ENCODE data around the gene TMEM200C. TPM values are rescaled to one million over a fixed set of nuclear protein-coding genes. Genes with fewer than 3 reads are reported as not detected.

TMEM200C gene
- total and polyA plus RNA-seq, 2 donors (not counting 1 experiment from before 2014, with no cell fraction given): not detected

GRCh38 chr18:5857180-5857579, 38.1 kb downstream of the TMEM200C start:
- Mint-ChIP-seq H3K4me3 (no peak overlapping the region), H3K4me1 (no peaks in the 10 kb centered on the region), H3K27ac (no peak overlapping the region), H3K9me3 (ENCODE audit: insufficient read depth) (no peaks in the 10 kb centered on the region), H3K27me3 (peaks cover 11% of the 10 kb centered on the region)
- Histone ChIP-seq H4K20me1 (ENCODE audit: control insufficient read depth, insufficient read depth, low read length, poor library complexity, severe bottlenecking) (no peaks in the 10 kb centered on the region), H3K27ac (ENCODE audit: low read length in 2 of 2) (no peak overlapping the region), H3K4me1 (ENCODE audit: control insufficient read depth in 2 of 2, insufficient read depth in 2 of 2, low read length in 2 of 2) (no peaks in the 10 kb centered on the region), H2AFZ (ENCODE audit: insufficient read depth, low read depth, low read length, poor library complexity, severe bottlenecking) (no peak overlapping the region), H3K4me3 (ENCODE audit: control extremely low read depth in 1 of 5, extremely low read depth in 1 of 5, insufficient read depth in 1 of 5, low read depth in 2 of 5, low read length in 4 of 5) (no peak overlapping the region), H3K79me2 (ENCODE audit: control insufficient read depth, insufficient read depth, low read length) (no peaks in the 10 kb centered on the region), H3K9me3 (ENCODE audit: control extremely low read depth in 1 of 3, control insufficient read depth in 2 of 3, insufficient read depth in 1 of 3, low read length in 2 of 3) (peaks cover 0 to 5% (median 0%) of the 10 kb centered on the region in 3 donors), H3K36me3 (replicated peaks in 1 of 2; ENCODE audit: control extremely low read depth in 1 of 2, control insufficient read depth in 1 of 2, extremely low read depth in 1 of 2, insufficient read depth in 2 of 2, low read length in 1 of 2) (no peaks in the 10 kb centered on the region), H3K4me2 (replicated peaks; ENCODE audit: low read depth, low read length, poor library complexity, severe bottlenecking) (no peak overlapping the region), H3K9ac (ENCODE audit: low read length) (no peak overlapping the region), H3K27me3 (replicated peaks in 1 of 4; ENCODE audit: control extremely low read depth in 1 of 4, control insufficient read depth in 3 of 4, insufficient read depth in 4 of 4, low read length in 3 of 4) (no peaks in the 10 kb centered on the region)
- ChIA-PET POLR2A (no interaction called here), CTCF (no interaction called here)
- WGBS (ENCODE audit: insufficient coverage): no CpG with 5 or more reads among the region's 3 CpGs
- no peak for DNase-seq
- TF ChIP-seq EZH2 (IDR thresholded peaks at IDR 0.05; ENCODE audit: borderline replicate concordance, insufficient read depth, low read depth, low read length, poor library complexity, severe bottlenecking) (no peak), CTCF (IDR thresholded peaks at IDR 0.05) (no peak)
- ATAC-seq (ENCODE audit: low read depth): no peak
- intact Hi-C loops (cut with micrococcal nuclease): no loop called here

GRCh38 chr18:5853253-5853652, 42.1 kb downstream of the TMEM200C start:
- DNase-seq: no peak
- no peak overlapping the region for H3K4me2 ChIP-seq (replicated peaks; ENCODE audit: low read depth, low read length, poor library complexity, severe bottlenecking)
- H3K9me3 ChIP-seq (ENCODE audit: control extremely low read depth in 1 of 3, control insufficient read depth in 2 of 3, insufficient read depth in 1 of 3, low read length in 2 of 3): no peaks in the 10 kb centered on the region
- TF ChIP-seq EZH2 (IDR thresholded peaks at IDR 0.05; ENCODE audit: borderline replicate concordance, insufficient read depth, low read depth, low read length, poor library complexity, severe bottlenecking) (no peak), CTCF (IDR thresholded peaks at IDR 0.05) (no peak)
- no peaks in the 10 kb centered on the region for H3K4me1 ChIP-seq (ENCODE audit: control insufficient read depth in 2 of 2, insufficient read depth in 2 of 2, low read length in 2 of 2)
- Mint-ChIP-seq H3K27me3 (peaks cover 11% of the 10 kb centered on the region), H3K4me3 (no peak overlapping the region), H3K9me3 (ENCODE audit: insufficient read depth) (no peaks in the 10 kb centered on the region), H3K27ac (no peak overlapping the region), H3K4me1 (no peaks in the 10 kb centered on the region)
- H3K9ac ChIP-seq (ENCODE audit: low read length): no peak overlapping the region
- no peak for ATAC-seq (ENCODE audit: low read depth)
- H3K27me3 ChIP-seq (replicated peaks in 1 of 4; ENCODE audit: control extremely low read depth in 1 of 4, control insufficient read depth in 3 of 4, insufficient read depth in 4 of 4, low read length in 3 of 4): no peaks in the 10 kb centered on the region
- H3K36me3 ChIP-seq (replicated peaks in 1 of 2; ENCODE audit: control extremely low read depth in 1 of 2, control insufficient read depth in 1 of 2, extremely low read depth in 1 of 2, insufficient read depth in 2 of 2, low read length in 1 of 2): no peaks in the 10 kb centered on the region
- ChIA-PET POLR2A (no interaction called here), CTCF (no interaction called here)
- WGBS (ENCODE audit: insufficient coverage): 32% methylated on average over 4 of the region's 5 CpGs
- no peaks in the 10 kb centered on the region for H4K20me1 ChIP-seq (ENCODE audit: control insufficient read depth, insufficient read depth, low read length, poor library complexity, severe bottlenecking)
- no peaks in the 10 kb centered on the region for H3K79me2 ChIP-seq (ENCODE audit: control insufficient read depth, insufficient read depth, low read length)
- no peak overlapping the region for H3K4me3 ChIP-seq (ENCODE audit: control extremely low read depth in 1 of 5, extremely low read depth in 1 of 5, insufficient read depth in 1 of 5, low read depth in 2 of 5, low read length in 4 of 5)
- H3K27ac ChIP-seq (ENCODE audit: low read length in 2 of 2): no peak overlapping the region
- H2AFZ ChIP-seq (ENCODE audit: insufficient read depth, low read depth, low read length, poor library complexity, severe bottlenecking): no peak overlapping the region
- intact Hi-C loops (cut with micrococcal nuclease): no loop called here
